Right atrium auricular region (tissue), 2 donors: ENCODE measurements around the gene ZNF772. TPM values are rescaled to one million over a fixed set of nuclear protein-coding genes. Genes with fewer than 3 reads are reported as not detected.

ENCODE experiments used
- DNase-seq: peaks from one replicate; pipeline ENCODE4 v3.0.0-alpha.2; 2019; ENCODE audit warnings: low spot score
- H3K27ac ChIP-seq, 2 donors: fragments of 200-600 bp; sonication (generic); 1 replicate in 1 of 2; 2 replicates in 1 of 2; pipeline ENCODE4 v1.5.1; 2016 to 2019
- H3K27me3 ChIP-seq, 2 donors: fragments of 200-600 bp; sonication (generic); one replicate each; pipeline versions ENCODE4 v1.5.1 to v1.6.0; 2017 to 2019
- H3K36me3 ChIP-seq: fragments of 200-600 bp; sonication (generic); one replicate; pipeline ENCODE4 v1.5.1; 2016
- H3K4me1 ChIP-seq, 2 donors: fragments of 200-600 bp; sonication (generic); one replicate each; pipeline versions ENCODE4 v1.5.1 to v1.6.0; 2017 to 2019
- H3K4me3 ChIP-seq, 2 donors: fragments of 200-600 bp; sonication (generic); 1 replicate in 1 of 2; 2 replicates in 1 of 2; pipeline ENCODE4 v1.5.1; 2017 to 2019; ENCODE audit warnings: mild to moderate bottlenecking in 1 of 2, moderate library complexity in 1 of 2
- H3K9me3 ChIP-seq, 2 donors: fragments of 200-600 bp; sonication (generic); one replicate each; pipeline ENCODE4 v1.5.1; 2019
- CTCF ChIP-seq, 2 donors: fragments of 200-600 bp; sonication (generic); IDR thresholded peaks; one replicate each; pipeline ENCODE4 v1.5.1; 2019; ENCODE audit warnings: antibody characterized with exemption in 2 of 2
- total RNA-seq, 2 donors: library from RNA; depleted of rRNA; stranded (reverse); fragments of >200 nt; gene quantifications; one replicate each; pipeline ENCODE4 v1.1.0, GENCODE V29; 2016

Gene ZNF772
- total RNA-seq, 2 donors from 2014 or later = 14.9 to 17.3 TPM

GRCh38 chr19:57435062-57435978 is 42.0 kb downstream of the ZNF772 start, which contains the start of gene ZNF749:
Gene ZNF749 (plus strand): TSS chr19:57435325. CDS start chr19:57435579, 254 bp downstream.
- peak within 1 kb of the TSS in 1 of 2 donors; percentile 66 for H3K27ac ChIP-seq
- TF ChIP-seq CTCF (IDR thresholded peaks at IDR 0.05) = no peak
- DNase-seq = peak; percentile 99

GRCh38 chr19:57434386-57435061 is 42.8 kb downstream of the ZNF772 start:
- Histone ChIP-seq H3K4me1 (peaks cover 0 to 18% of the 10 kb centered on the region in 2 donors), H3K4me3 (peak overlapping the region; percentile 77 to 86), H3K27me3 (no peaks in the 10 kb centered on the region), H3K9me3 (no peaks in the 10 kb centered on the region), H3K27ac (peak overlapping the region in 1 of 2 donors; percentile 66), H3K36me3 (no peaks in the 10 kb centered on the region)
- no peak for TF ChIP-seq CTCF (IDR thresholded peaks at IDR 0.05)
- no peak for DNase-seq

More at GRCh38 chr19:57435062-57435978, 42.0 kb downstream of the ZNF772 start, which contains the start of gene ZNF749:
- Histone ChIP-seq H3K9me3 (no peaks in the 10 kb centered on the region), H3K4me3 (peak within 1 kb of the TSS; percentile 77 to 86), H3K27me3 (no peaks in the 10 kb centered on the region), H3K4me1 (peaks cover 0 to 18% of the 10 kb centered on the region in 2 donors), H3K36me3 (no peaks in the 10 kb centered on the region)

GRCh38 chr19:57421037-57421436 is 56.3 kb downstream of the ZNF772 start:
- Histone ChIP-seq H3K9me3 (peaks cover 0 to 37% of the 10 kb centered on the region in 2 donors), H3K36me3 (peaks cover 43% of the 10 kb centered on the region), H3K27me3 (no peaks in the 10 kb centered on the region), H3K4me3 (no peak overlapping the region), H3K27ac (no peak overlapping the region), H3K4me1 (no peaks in the 10 kb centered on the region)
- no peak for TF ChIP-seq CTCF (IDR thresholded peaks at IDR 0.05)
- no peak for DNase-seq

GRCh38 chr19:57419439-57419838 is 57.9 kb downstream of the ZNF772 start:
- Histone ChIP-seq H3K9me3 (peaks cover 0 to 37% of the 10 kb centered on the region in 2 donors), H3K36me3 (peaks cover 52% of the 10 kb centered on the region), H3K4me1 (no peaks in the 10 kb centered on the region)

More at GRCh38 chr19:57419439-57419838, 57.9 kb downstream of the ZNF772 start:
- H3K4me3 ChIP-seq = no peak overlapping the region
- no peak for TF ChIP-seq CTCF (IDR thresholded peaks at IDR 0.05)
- DNase-seq = no peak
- no peak overlapping the region for H3K27ac ChIP-seq
- H3K27me3 ChIP-seq = no peaks in the 10 kb centered on the region

Other genes starting within 250 kb of the ZNF772 start
- under 1 TPM; 0.41 to 0.71 TPM for gene AURKC, start 246.5 kb downstream of the ZNF772 start, total RNA-seq
- 10 to 100 TPM; 11.6 to 12.2 TPM for gene ZNF805, start 236.9 kb downstream of the ZNF772 start, total RNA-seq
- gene ZNF460, start 197.1 kb downstream of the ZNF772 start, total RNA-seq = 10 to 100 TPM; 34.7 to 38.3 TPM
- 1 to 10 TPM; 6.0 to 7.8 TPM for gene ZNF543, start 157.1 kb downstream of the ZNF772 start, total RNA-seq
- 1 to 10 TPM; 6.6 to 8.2 TPM for gene ZNF304, start 126.3 kb downstream of the ZNF772 start, total RNA-seq
- 10 to 100 TPM; 16.2 to 23.1 TPM for gene TRAPPC2B, start 114.0 kb downstream of the ZNF772 start, total RNA-seq
- 1 to 10 TPM; 2.4 to 3.5 TPM for gene ZNF547, start 114.0 kb downstream of the ZNF772 start, total RNA-seq
- 10 to 100 TPM; 11.1 to 18.3 TPM for gene ZNF548, start 87.7 kb downstream of the ZNF772 start, total RNA-seq
- 1 to 10 TPM; 5.6 to 8.4 TPM for gene ZNF17, start 66.4 kb downstream of the ZNF772 start, total RNA-seq
- 1 to 10 TPM; 1.1 to 3.5 TPM for gene ZNF749, start 42.2 kb downstream of the ZNF772 start, total RNA-seq
- 1 to 10 TPM; 2.0 to 2.9 TPM for gene VN1R1, start 20.4 kb downstream of the ZNF772 start, total RNA-seq
- 1 to 10 TPM; 4.9 to 7.2 TPM for gene ZNF419, start 10.2 kb upstream of the ZNF772 start, total RNA-seq
- 1 to 10 TPM; 2.1 to 8.5 TPM for gene ZNF773, start 22.4 kb upstream of the ZNF772 start, total RNA-seq
- 1 to 10 TPM; 2.2 to 4.1 TPM for gene ZNF549, start 49.8 kb upstream of the ZNF772 start, total RNA-seq
- gene ZNF550, start 82.3 kb upstream of the ZNF772 start, total RNA-seq = 1 to 10 TPM; 4.6 to 5.2 TPM
- gene ZNF416, start 101.3 kb upstream of the ZNF772 start, total RNA-seq = 1 to 10 TPM; 3.2 to 4.4 TPM
- gene ZIK1, start 106.6 kb upstream of the ZNF772 start, total RNA-seq = 1 to 10 TPM; 3.3 to 4.9 TPM
- 10 to 100 TPM in 1 of 2 donors, 1 to 10 TPM in 1; 5.7 to 10.8 TPM for gene ZNF530, start 122.3 kb upstream of the ZNF772 start, total RNA-seq
- gene ZNF134, start 136.7 kb upstream of the ZNF772 start, total RNA-seq = 10 to 100 TPM; 11.5 to 14.1 TPM
- gene ZNF211, start 155.6 kb upstream of the ZNF772 start, total RNA-seq = 1 to 10 TPM; 8.8 to 9.7 TPM
- gene ZSCAN4, start 191.4 kb upstream of the ZNF772 start, total RNA-seq = under 1 TPM in 1 of 2 donors, not detected in 1; 0.24 TPM
- 1 to 10 TPM; 3.0 to 5.1 TPM for gene ZNF551, start 204.4 kb upstream of the ZNF772 start, total RNA-seq
- 1 to 10 TPM; 2.8 to 3.3 TPM for gene ZNF154, start 231.6 kb upstream of the ZNF772 start, total RNA-seq